ENCODE measurements around the gene ZNF611.
"Not testable (repeated sequence)": the region's sequence is repeated elsewhere in the genome, so short reads cannot be mapped to it uniquely, and the experiment has no call there.

The ZNF611 gene

DNA sequence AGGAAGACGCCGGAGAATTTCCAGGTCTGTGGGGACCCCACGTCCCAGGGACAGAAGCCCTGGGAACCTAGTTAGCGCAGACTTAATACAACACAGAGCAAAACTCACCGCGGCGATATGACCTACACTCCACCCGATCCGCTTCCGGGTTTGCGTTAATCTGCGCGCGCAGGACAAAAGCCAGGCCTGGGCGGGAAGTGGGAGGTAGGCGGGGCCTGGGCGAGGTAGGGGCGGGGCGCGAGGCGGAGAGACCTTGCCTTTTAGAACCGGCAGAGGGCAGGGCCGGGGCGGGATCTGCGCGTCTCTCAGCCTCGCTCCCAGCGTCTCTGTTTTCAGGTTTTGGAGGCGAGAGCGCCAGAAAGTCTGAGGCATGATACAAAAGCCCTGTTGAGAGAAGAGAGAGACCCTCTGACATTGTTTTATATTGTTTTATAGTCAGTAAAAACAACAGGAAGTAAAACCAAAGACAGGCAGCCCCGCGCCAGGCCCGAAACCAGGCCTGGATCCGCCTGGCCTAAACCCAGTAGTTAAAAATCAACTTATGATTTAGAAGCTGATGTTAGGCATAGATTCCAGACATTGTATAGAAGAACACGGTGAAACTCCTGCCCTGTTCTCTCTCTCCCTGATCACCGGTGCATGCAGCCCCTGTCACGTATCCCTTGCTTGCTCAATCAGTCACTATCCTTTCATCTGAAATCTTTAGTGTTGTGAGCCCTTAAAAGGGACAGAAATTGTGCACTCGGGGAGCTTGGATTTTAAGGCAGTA lies at the start of gene ZNF611:
Gene ZNF611 (minus strand): TSS at position 152 of the 769 bp plus-strand sequence. CDS start 19,150 bp downstream, outside the sequence.
- peak; percentile 96 for DNase-seq

DNA sequence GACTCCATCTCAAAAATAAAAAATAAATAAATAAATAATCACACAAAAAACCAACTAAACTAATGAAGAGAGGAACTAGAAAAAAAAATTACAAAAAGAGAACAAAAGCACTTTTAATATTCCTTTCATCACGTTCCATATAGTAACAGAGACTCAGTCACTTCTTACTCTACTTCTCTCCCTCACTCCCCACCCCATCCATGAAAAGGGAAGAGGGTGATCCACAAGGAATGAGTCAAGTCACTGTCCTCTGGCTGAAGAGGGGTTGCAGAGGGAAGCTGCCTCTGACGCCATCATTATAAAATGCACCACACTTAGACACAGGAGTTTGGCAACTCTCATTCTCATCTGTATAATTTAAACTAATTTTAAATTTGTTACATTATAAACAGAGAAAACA lies 48.0 kb upstream of the ZNF611 start:
- DNase-seq = not testable (repeated sequence)

DNA sequence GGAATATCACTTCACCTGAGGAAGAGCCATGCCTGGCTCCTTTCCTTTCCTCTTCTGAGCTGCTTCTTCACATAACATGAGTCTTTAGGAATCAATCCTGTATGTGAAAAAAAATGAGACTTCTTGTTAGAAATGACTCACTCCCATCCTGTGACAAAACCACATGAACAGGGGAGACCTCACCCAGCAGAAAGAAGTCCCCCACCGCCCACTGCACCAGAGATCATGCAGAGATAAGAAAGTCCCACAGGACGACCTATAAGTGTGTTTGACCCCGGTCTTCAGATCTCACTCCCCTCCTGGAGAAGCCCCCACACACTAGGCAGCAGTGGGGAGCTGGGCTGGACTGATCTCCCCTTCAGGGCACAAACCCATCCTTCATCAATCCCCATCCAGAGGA lies 44.0 kb upstream of the ZNF611 start:
- DNase-seq = no peak

DNA sequence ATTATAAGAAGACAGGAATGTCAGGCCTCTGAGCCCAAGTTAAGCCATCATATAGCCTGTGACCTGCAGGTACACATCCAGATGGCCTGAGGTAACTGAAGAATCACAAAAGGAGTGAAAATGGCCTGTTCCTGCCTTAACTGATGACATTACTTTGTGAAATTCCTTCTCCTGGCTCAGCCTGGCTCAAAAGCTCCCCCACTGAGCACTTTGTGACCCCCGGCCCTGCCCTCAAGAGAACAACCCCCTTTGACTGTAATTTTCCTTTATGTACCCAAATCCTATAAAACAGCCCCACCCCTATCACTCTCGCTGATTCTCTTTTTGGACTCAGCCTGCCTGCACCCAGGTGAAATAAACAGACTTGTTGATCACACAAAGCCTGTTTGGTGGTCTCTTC lies 21.6 kb upstream of the ZNF611 start:
- not testable (repeated sequence) for DNase-seq

DNA sequence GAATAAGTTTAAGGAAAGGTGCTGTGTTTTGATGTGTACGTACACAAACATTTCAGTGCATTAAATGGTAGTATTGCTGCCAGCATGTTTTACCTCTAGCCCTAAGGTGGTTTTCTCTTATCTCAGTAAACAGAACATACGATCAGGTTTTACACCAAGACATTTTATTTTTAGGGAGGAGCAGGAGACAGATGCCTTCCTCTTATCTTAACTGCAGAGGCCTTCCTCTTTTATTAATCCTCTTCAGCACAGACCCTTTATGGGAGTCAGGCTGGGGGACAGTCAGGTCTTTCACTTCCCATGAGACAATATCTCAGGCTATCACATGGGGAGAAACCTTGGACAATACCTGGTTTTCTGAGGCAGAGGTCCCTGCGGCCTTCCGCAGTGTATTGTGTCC lies 14.9 kb upstream of the ZNF611 start:
- no peak for DNase-seq

DNA sequence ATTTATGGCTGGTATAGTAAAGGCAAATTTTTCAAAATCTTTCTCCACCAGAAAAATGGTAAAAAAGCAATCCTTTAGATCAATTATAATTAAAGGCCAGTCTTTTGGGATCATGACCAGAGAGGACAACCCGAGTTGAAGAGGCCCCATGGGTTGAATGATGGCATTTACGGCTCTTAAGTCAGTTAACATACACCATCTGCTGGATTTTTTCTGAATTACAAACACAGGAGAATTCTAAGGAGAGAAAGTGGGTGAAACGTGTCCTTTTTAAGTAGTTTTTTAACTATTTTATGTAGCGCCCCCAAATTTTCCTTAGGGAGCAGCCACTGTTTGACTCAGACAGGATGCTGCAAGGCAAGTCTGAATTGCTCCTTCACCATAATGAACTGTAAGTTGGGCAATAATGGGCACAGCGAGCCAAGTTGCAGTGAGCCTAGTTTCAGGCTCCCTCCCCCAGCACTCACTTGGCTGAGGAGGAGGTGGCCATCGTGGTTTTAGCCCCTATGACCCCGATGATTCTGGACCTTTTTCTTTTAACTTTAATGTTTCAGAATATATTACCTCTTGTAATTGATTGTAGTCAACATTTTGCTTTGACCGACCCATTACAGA lies 13.6 kb upstream of the ZNF611 start:
- DNase-seq = peak; percentile 46

DNA sequence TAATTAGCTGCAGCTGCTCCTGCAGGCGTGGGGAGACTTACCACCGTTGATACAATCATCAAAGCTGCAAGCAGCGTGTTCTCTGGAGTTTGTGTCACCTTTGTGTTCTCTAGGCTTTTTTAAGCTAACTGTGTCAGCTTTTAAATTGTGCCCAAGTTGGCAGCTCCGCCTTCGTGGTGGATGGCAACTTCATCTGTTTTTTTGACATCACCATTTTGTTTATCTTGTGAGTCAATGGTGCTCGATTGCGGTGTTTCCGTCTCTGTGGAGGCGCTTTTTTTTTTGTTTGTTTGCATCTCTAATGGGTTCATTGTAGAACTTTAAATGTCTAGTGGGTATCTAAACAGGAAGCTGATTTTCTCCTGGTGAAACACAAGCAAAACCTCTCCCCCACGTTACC lies 11.1 kb upstream of the ZNF611 start:
- not testable (repeated sequence) for DNase-seq

DNA sequence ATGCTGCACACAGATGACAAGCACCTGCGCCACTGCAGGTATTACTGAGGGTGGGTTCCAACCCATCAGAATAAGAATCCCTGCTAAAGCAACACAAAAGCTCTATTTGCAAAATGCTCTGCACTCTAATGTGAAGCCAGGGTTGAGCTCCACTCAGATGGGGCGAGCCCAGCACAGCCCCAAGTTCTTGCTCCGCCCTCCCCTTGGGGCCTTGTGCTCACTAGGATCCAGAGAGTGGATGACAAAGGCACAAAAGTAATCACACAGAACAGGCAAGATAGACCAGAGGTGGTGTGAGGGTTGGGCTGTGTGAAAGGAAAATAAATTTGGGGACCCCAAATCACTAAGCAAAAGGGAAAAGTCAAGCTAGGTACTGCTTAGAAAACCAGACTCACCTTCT lies 8.2 kb upstream of the ZNF611 start:
- no peak for DNase-seq

DNA sequence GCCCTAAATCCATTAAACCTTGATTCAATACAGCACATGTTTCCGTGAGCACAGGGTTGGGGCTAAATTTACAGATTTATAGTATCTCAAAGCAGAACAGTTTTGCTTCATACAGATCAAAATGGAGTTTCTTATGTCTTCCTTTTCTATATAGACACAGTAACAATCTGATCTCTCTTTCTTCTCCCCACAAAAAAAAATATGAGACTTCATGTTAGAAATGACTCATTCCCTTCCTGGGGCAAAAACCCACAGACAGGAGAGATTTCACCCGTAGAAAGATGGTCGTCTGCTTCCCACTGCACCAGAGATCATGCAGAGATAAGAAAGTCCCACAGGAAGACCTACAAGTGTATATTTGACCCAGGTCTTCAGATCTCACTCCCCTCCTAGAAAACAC lies 7.7 kb upstream of the ZNF611 start:
- no peak for DNase-seq

DNA sequence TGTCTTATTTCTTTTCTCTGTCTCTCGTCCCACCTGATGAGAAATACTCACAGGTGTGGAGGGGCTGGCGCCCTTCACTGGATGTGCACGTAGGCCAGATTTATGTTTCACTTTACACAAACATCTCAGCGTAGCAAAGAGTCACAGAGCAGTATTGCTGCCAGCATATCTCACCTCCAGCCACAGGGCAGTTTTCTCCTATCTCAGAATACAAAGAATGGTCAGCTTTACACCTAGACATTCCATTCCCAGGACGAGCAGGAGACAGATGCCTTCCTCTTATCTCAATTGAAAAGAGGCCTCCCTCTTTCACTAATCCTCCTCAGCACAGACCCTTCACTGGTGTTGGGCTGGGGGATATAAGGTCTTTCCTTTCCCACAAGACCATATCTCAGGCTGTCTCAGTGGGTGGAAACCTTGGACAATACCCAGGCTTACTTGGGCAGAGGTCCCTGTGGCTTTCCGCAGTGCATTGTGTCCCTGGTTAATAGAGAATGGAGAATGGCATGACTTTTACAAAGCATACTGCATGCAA lies 7.2 kb upstream of the ZNF611 start:
- DNase-seq = no peak

DNA sequence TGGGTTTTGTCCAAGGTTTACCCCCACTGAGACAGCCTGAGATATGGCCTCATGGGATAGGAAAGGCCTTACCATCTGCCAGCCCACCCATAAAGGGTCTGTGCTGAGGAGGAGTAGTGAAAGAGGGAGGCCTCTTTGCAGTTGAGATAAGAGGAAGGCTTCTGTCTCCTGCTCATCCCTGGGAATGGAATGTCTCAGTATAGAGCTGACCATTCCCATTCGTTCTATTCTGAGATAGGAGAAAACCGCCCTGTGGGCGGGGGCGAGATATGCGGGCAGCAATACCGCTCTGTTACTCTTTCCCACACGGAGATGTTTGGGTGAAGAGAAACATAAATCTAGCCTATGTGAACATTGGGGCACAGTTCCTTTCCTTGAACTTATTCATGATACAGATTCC lies 6.5 kb upstream of the ZNF611 start:
- DNase-seq = not testable (repeated sequence)

DNA sequence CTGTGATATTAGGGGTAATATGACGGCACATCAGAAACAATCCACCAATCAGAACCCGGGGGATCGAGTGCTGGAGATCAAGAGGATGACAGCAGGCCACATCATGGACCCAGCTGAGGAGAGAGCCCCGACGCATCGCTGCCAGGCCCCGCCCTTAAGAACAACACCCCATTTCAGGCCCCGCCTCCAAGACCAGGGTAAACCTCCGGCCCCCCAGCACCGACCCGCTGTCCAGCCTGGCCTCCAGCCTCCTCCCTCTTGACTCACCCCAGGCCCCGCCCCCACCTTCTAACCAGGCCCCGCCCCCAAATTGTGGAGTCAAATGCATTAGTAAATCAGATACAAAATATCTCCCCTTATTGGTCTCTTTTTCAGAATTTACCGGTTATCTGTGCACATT lies 4.7 kb upstream of the ZNF611 start:
- DNase-seq = no peak

DNA sequence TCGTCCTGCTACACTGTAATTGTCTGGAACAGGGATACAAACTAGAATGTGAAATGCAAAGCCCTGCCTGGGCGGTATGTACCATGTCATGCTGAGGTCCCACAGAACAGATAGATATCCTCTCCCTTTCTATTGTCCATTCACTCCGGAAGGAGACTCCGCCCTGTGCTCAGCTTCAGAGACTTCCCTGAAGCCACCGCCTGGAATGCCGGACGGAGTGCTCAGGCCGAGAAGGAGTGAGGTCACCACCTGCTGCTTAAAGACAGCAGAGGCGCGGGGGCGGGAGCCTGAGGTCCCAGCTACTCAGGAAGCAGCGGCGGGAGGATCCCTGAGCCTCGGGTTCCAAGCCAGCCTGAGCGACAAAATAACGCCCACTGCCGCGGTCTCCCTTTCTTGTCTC lies 890 bp upstream of the ZNF611 start:
- peak; percentile 17 for DNase-seq

DNA sequence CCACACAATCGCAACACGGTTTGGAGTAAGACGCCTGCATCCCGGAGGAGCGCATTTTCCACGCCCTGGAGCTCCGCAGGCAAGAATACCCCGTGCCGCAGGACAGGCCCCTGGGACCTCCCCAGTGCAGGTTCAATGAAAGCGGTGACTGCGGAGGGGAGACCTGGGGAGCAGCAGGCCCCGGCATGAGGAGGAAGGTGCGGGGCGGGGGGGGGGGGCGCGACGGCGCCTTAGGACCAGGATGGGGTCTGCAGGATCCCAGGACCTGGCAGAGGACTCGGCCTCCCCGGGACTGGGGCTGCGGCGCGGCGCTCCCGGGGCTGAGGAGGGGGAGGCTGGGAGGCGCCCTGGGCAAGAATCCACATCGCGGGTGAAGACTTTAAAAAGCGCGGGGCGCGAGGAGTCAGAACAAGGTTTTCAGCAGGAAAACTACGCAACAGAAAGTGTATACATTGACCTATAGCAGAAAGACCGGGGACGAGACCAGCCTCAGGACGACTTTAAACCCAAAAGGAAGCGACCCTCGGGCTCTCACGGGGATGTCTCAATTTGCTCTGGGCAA lies 432 bp downstream of the ZNF611 start:
- DNase-seq = no peak

DNA sequence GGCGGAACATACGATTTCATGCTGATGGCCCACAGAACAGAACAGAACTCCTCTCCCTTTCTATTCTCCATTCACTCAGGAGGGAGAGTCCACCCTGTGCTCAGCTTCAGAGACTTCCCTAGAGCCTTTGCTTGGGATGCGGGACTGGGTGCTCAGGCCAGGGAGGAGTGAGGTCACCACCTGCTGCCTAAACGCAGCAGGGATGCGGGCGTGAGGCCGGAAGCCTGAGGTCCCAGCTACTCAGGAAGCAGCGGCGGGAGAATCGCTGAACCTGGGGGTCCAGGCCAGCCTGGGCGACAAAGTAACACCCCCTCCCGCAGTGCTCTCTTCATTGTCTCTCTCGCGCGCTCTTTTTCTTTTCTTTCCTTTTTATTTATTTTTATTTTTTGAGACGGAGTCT lies 8.8 kb downstream of the ZNF611 start:
- DNase-seq = not testable (repeated sequence)

DNA sequence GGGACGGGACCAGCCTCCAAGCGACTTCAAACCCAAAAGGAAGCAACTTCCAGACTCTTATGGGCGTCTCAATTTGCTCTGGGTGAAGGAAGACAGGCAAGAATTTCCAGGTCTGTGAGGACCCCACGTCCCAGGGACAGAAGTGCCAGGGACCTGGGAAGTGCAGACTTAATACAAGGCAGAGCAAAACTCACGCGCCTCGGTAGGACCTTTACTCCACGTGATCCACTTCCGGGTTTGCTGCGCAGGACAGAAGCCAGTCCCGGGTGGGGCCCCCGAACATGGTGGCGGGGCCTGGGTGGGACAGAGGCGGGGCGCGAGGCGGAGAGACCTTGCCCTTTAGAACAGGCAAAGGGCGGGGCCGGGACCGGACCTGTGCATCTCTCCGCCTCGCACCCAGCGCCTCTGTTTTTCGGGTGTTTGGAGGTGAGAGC lies 9.3 kb downstream of the ZNF611 start:
- no peak for DNase-seq

DNA sequence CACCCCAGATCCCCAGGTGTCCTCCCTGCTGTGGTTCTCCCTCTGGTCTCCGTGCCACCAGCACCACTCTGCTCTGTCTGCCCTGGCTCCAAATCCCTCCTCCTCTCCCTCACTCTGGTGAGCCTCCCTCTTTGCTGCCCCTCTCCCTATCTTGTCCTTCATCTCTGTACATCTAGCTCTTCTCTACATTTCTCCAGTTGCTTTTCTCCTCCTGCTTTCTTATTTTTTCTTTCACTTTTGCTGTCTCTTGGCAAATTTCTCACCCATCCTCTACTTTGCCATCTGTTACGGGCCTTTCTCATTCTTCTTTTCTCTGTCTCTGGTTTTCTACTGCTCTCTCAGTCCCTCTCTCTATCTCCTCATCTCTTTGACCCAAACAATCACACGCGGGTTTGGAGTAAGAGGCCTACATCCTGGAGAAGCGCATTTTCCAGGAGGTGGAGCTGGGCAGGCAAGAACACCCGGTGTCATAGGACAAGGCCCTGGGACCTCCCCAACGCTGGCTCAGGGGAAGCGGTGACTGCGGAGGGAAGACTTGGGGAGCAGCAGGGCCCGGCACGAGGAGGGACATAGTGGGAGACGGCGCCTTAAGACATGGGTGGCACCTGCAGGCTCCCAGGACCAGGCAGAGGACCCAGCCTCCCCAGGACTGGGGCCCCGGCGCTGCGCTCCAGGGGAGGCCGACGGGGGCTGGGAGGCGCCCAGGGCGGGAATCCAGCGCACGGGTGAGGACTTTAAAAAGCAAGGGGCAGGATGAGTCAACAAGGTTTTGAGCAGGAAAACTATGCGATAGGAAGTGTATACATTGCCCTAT lies 9.9 kb downstream of the ZNF611 start:
- no peak for DNase-seq

DNA sequence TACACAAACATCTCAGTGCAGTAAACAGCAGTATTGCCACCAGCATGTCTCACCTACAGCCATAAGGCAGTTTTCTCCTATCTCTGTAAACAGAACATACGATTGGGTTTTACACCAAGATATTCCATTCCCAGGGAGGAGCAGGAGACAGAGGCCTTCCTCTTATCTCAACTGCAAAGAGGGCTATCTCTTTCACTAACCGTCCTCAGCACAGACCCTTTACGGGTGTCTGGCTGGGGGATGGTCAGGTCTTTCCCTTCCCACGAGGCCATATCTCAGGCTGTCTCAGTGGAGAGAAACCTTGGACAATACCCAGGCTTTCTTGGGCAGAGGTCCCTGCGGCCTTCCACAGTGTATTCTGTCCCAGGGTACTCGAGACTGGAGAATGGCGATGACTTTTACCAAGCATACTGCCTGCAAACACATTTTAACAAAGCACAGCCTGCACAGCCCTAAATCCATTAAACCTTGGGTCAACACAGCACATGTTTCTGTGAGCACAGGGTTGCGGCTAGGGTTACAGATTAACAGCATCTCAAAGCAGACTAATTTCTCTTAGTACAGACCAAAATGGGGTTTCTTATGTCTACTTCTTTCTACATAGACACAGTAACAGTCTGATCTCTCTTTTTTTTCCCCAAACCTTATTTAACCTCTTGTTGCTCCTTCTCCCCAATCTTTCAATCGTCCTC lies 10.8 kb downstream of the ZNF611 start:
- not testable (repeated sequence) for DNase-seq

DNA sequence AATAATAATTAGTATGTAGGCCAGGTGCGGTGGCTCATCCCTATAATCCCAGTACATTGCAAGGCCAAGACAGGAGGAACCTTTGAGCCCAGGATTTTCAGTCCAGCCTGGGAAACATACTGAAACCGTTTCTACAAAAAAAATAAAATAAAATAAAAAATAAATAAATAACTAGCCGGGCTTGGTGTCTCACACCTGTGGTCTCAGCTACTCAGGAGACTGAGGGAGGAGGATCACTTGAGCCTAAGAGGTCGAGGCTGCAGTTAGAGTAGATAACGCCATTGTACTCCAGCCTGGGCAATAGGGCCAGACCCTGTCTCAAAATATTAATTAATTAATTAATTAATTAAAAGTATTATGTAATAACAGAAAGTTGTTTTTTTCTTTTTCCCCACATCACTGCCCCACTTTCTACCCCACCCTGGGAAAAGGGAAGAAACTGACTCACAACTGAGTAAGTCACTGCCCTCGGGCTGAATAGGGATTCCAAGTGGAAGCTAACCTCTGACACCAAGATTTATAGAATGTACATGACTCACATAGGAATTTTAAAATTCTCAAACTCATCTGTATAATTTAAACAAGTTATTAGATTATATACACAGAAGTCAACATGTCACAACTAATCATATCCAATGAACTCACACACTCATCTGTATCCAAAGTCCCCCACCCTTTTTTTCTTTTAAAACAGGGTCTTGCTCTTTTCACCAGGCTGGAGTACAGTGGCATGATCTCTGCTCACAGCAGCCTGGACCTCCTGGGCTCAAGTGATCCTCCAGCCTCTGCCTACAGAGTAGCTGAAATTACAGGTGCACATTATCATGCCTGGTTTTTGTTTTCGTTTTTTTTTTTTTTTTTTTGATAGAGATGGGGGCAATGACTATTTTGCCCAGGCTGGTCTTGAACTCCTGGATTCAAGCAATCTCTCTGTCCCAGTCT lies 12.5 kb downstream of the ZNF611 start:
- no peak for DNase-seq

DNA sequence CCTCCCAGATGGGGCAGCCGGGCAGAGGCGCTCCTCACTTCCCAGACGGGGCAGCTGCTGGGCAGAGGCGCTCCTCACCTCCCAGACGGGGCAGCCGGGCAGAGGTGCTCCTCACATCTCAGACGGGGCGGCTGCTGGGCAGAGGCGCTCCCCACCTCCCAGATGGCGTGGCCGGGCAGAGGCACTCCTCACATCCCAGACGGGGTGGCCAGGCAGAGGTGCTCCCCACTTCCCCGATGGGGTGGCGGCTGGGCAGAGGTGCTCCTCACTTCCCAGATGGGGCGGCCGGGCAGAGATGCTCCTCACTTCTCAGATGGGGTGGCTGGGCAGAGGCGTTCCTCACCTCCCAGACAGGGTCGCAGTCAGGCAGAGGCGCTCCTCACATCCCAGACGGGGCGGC lies 14.3 kb downstream of the ZNF611 start:
- not testable (repeated sequence) for DNase-seq

DNA sequence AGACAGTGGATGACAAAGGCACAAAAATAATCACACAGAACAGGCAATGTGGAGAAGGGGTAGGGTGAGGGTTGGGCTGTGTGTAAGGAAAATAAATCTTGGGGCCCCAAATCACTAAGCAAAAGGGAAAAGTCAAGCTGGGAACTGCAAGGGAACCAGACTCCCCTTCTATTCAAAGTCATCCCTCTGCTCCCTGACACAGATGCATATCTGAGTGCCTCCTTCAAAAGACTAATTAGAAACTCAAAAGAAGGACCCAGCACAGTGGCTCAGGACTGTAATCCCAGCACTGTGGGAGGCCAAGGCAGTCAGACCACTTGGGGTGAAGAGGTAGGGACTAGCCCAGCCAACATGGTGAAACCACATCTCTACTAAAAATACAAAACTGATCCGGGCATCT lies 18.3 kb downstream of the ZNF611 start:
- no peak for DNase-seq
